ENCODE data around the gene MMP1. TPM values are rescaled to one million over a fixed set of nuclear protein-coding genes. Genes with fewer than 3 reads are reported as not detected.

Gene MMP1
- total RNA-seq, 1 experiment from 2014 or later, result not detected

- no peak for TF ChIP-seq REST (IDR thresholded peaks at IDR 0.05; ENCODE audit: low read depth)
- TF ChIP-seq ZFX (IDR thresholded peaks at IDR 0.05), result no peak
- no peak for TF ChIP-seq EZH2 (IDR thresholded peaks at IDR 0.05)
Measured at GRCh38 chr11:102836290-102836875, 38.4 kb upstream of the MMP1 start (continued).

- no peak for TF ChIP-seq SP1 (IDR thresholded peaks at IDR 0.05; ENCODE audit: low read depth)
- no peak for TF ChIP-seq EZH2phosphoT487 (IDR thresholded peaks at IDR 0.05; ENCODE audit: borderline replicate concordance)
- TF ChIP-seq EZH2 (IDR thresholded peaks at IDR 0.05), result no peak
- no TSS peak for BruUV-seq (replicated peaks)
- H2AFZ ChIP-seq (ENCODE audit: low read depth, low read length, poor library complexity, severe bottlenecking), result no peak overlapping the region
Measured at GRCh38 chr11:102833731-102834130, 35.8 kb upstream of the MMP1 start.

More at GRCh38 chr11:102833731-102834130, 35.8 kb upstream of the MMP1 start:
- H4K20me1 ChIP-seq (ENCODE audit: insufficient read depth), result no peaks in the 10 kb centered on the region
- H3K27me3 ChIP-seq (ENCODE audit: insufficient read depth, low read length), result no peaks in the 10 kb centered on the region
- POLR2A ChIA-PET, result no interaction called here
- H3K9me3 ChIP-seq (ENCODE audit: control insufficient read depth in 1 of 2, insufficient read depth in 1 of 2, low read depth in 1 of 2, low read length in 2 of 2), result no peaks in the 10 kb centered on the region
- DNase-seq (ENCODE audit: low read depth, low spot score) (no peak), ATAC-seq (no peak)
- H3K9me2 ChIP-seq (ENCODE audit: insufficient read depth), result no peaks in the 10 kb centered on the region
- RAD21 ChIA-PET (ENCODE audit: low non-redundant PET in 1 of 2, low total read pairs in 2 of 2, uncharacterized antibody in 2 of 2, unreplicated experiment in 2 of 2), result no interaction called here
- intact Hi-C loops (cut with micrococcal nuclease), result no loop called here
- no peaks in the 10 kb centered on the region for H3K4me1 ChIP-seq (ENCODE audit: control insufficient read depth in 1 of 2, insufficient read depth in 2 of 2, low read length in 2 of 2)
- H3K27ac ChIP-seq (ENCODE audit: low read depth, low read length), result no peak overlapping the region
- H3K4me3 ChIP-seq (replicated peaks in 1 of 2; ENCODE audit: low read depth in 1 of 2, low read length in 2 of 2), result no peak overlapping the region
- CTCF ChIA-PET, result no interaction called here
- H3K9ac ChIP-seq (ENCODE audit: low read length), result no peak overlapping the region
- no peaks in the 10 kb centered on the region for H3K36me3 ChIP-seq (ENCODE audit: control insufficient read depth in 1 of 2, insufficient read depth in 2 of 2, low read length in 2 of 2)
- no peak overlapping the region for H3K4me2 ChIP-seq (ENCODE audit: low read length)
- no peaks in the 10 kb centered on the region for H3K79me2 ChIP-seq (ENCODE audit: insufficient read depth, low read length)
